Uterus (tissue), 4 donors: ENCODE results near the gene ULK4. TPM values are rescaled to one million over a fixed set of nuclear protein-coding genes. Genes with fewer than 3 reads are reported as not detected.
A peak's percentile ranks its signal among the peaks of the same experiment; 100 is the strongest.
"Not testable (repeated sequence)": the region's sequence is repeated elsewhere in the genome, so short reads cannot be mapped to it uniquely, and the experiment has no call there.

Source experiments
- DNase-seq, 2 donors: peaks; one replicate each; pipeline ENCODE4 v3.0.0-alpha.2; 2019 to 2020
- H3K27ac ChIP-seq, 2 donors: fragments of 200-600 bp; sonication (generic); 1 replicate in 1 of 2; 2 replicates in 1 of 2; pipeline ENCODE4 v1.5.1; 2016 to 2018
- H3K27me3 ChIP-seq, 2 donors: fragments of 200-600 bp; sonication (generic); one replicate each; pipeline ENCODE4 v1.5.1; 2018 to 2019; ENCODE audit warnings: control low read depth in 1 of 2
- H3K36me3 ChIP-seq, 2 donors: fragments of 200-600 bp; sonication (generic); one replicate each; pipeline ENCODE4 v1.5.1; 2019; ENCODE audit warnings: control low read depth in 1 of 2
- H3K4me1 ChIP-seq, 2 donors: fragments of 200-600 bp; sonication (generic); one replicate each; pipeline ENCODE4 v1.5.1; 2018 to 2019; ENCODE audit warnings: control low read depth in 1 of 2
- H3K4me3 ChIP-seq, 2 donors: fragments of 200-600 bp; sonication (generic); 1 replicate in 1 of 2; 2 replicates in 1 of 2; pipeline ENCODE4 v1.5.1; 2018 to 2019; ENCODE audit warnings: mild to moderate bottlenecking in 1 of 2
- H3K9me3 ChIP-seq, 2 donors: fragments of 200-600 bp; sonication (generic); one replicate each; pipeline ENCODE4 v1.5.1; 2019; ENCODE audit warnings: control low read depth in 1 of 2
- CTCF ChIP-seq, 4 experiments: fragments of 200-600 bp in 2 of 4; fragments of 450-650 bp in 2 of 4; sonication (generic) in 2 of 4; IDR thresholded peaks; one replicate each; pipeline ENCODE4 v1.5.1; 2016 to 2019; ENCODE audit warnings: antibody characterized with exemption in 4 of 4, mild to moderate bottlenecking in 2 of 4, moderate library complexity in 1 of 4
- POLR2A ChIP-seq, 2 donors: fragments of 450-650 bp; IDR thresholded peaks; one replicate each; pipeline ENCODE4 v1.6.1; 2016; ENCODE audit warnings: antibody characterized with exemption in 2 of 2, mild to moderate bottlenecking in 1 of 2, moderate library complexity in 1 of 2
- intact Hi-C: fragments of 100-400 bp; cut with DNase I; formaldehyde crosslinking; loops from one replicate; pipeline ENCODE4 v1.15.1; 2023; ENCODE audit warnings: low total_unique reads
- total RNA-seq, 4 donors: library from RNA; depleted of rRNA in 3 of 4; stranded (reverse); fragments of >200 nt in 3 of 4; gene quantifications; one replicate each; pipeline versions ENCODE4 v1.1.0 to v1.2.4, GENCODE V29; 2014 to 2023
- donor health status: DM: yes; HTN: yes; CAD: no.

The ULK4 gene
- total RNA-seq, 4 donors from 2014 or later = 8.7 to 118 (median 26.1) TPM

GRCh38 chr3:41683666-41684350 is 278.1 kb downstream of the ULK4 start:
- intact Hi-C loops = no loop called here
- Histone ChIP-seq H3K4me1 (peaks cover 0 to 2% of the 10 kb centered on the region in 2 donors), H3K27ac (peak overlapping the region in 1 of 2 donors; percentile 16), H3K27me3 (no peaks in the 10 kb centered on the region), H3K36me3 (no peaks in the 10 kb centered on the region), H3K4me3 (no peak overlapping the region), H3K9me3 (no peaks in the 10 kb centered on the region)
- DNase-seq = no peak
- TF ChIP-seq POLR2A (IDR thresholded peaks at IDR 0.05) (no peak), CTCF (IDR thresholded peaks at IDR 0.05) (no peak)

- no peak for DNase-seq
- TF ChIP-seq CTCF (IDR thresholded peaks at IDR 0.05) (no peak), POLR2A (IDR thresholded peaks at IDR 0.05) (no peak)
- Histone ChIP-seq H3K27me3 (no peaks in the 10 kb centered on the region), H3K9me3 (no peaks in the 10 kb centered on the region), H3K36me3 (no peaks in the 10 kb centered on the region), H3K27ac (peak overlapping the region; percentile 10 to 36), H3K4me3 (no peak overlapping the region), H3K4me1 (no peaks in the 10 kb centered on the region)
- intact Hi-C loops = no loop called here
These were observed 278.9 kb downstream of the ULK4 start for GRCh38 chr3:41682996-41683395.

- H3K9me3 ChIP-seq = no peaks in the 10 kb centered on the region
- TF ChIP-seq POLR2A (IDR thresholded peaks at IDR 0.05) (no peak), CTCF (IDR thresholded peaks at IDR 0.05) (no peak)
- H3K27ac ChIP-seq = peak overlapping the region; percentile 27 to 36
- no peak for DNase-seq
- no peaks in the 10 kb centered on the region for H3K27me3 ChIP-seq
- H3K4me1 ChIP-seq = no peaks in the 10 kb centered on the region
- H3K4me3 ChIP-seq = no peak overlapping the region
- no peaks in the 10 kb centered on the region for H3K36me3 ChIP-seq
- intact Hi-C loops = no loop called here
These were observed 279.5 kb downstream of the ULK4 start for GRCh38 chr3:41682382-41682781.

DNA sequence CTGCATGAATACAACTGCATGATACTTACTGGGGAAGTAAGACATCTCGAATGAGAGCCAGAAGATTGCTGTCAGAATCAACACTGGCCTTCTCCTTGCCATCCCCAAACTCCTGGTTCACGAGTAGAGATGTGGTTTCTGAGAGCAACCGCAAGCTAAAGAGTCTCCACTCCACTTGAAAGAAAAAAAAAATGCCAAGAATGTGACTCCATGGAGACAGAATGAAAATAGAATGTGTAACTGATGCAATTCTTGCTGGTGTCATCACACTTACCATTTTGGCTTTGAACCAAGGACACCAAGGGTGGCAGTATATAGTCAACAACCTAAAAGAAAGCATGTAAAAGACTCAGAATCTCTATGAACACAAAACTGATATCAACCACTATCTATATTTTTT is 280.4 kb downstream of the ULK4 start:
- intact Hi-C loops = no loop called here
- Histone ChIP-seq H3K27ac (peak overlapping the region; percentile 27 to 36), H3K4me3 (peak overlapping the region in 1 of 2 donors; percentile 19), H3K36me3 (no peaks in the 10 kb centered on the region), H3K4me1 (no peaks in the 10 kb centered on the region), H3K9me3 (no peaks in the 10 kb centered on the region), H3K27me3 (no peaks in the 10 kb centered on the region)
- no peak for TF ChIP-seq CTCF (IDR thresholded peaks at IDR 0.05)
- no peak for DNase-seq

DNA sequence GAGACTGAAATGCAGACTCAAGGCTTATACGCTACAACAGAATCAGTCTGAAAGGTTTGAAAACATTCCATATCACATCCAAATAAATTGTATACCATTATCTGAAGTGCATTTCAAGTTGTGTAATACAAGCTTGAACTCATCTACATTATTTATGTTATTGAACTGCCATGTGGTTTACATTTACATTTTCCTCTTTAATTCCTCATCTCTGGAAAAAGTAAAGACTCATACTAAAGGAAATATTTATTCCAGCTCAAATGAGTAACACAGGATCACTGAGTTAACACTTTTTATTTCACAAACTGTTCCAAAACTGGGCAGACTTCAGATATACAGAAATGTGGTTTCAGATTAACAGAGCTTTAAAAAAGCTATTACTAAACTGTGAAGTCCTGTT is 282.5 kb downstream of the ULK4 start:
- Histone ChIP-seq H3K4me3 (peak overlapping the region in 1 of 2 donors; percentile 13), H3K4me1 (no peaks in the 10 kb centered on the region), H3K36me3 (no peaks in the 10 kb centered on the region), H3K9me3 (no peaks in the 10 kb centered on the region), H3K27me3 (no peaks in the 10 kb centered on the region), H3K27ac (peak overlapping the region; percentile 2 to 20)
- TF ChIP-seq CTCF (IDR thresholded peaks at IDR 0.05) (no peak), POLR2A (IDR thresholded peaks at IDR 0.05) (no peak)
- intact Hi-C loops = no loop called here
- DNase-seq = no peak

- H3K27me3 ChIP-seq, H3K9me3 ChIP-seq, intact Hi-C loops, DNase-seq, H3K36me3 ChIP-seq, H3K27ac ChIP-seq, H3K4me3 ChIP-seq, H3K4me1 ChIP-seq: not testable (repeated sequence)
These were observed 286.8 kb downstream of the ULK4 start for GRCh38 chr3:41675102-41675501.
